Ovary (tissue), 9 donors: Measurements from ENCODE around the gene CSAD. TPM values are rescaled to one million over a fixed set of nuclear protein-coding genes. Genes with fewer than 3 reads are reported as not detected.

Experiments
- DNase-seq, 5 donors: peaks; one replicate each; pipeline ENCODE4 v3.0.0-alpha.2; 2019 to 2020
- H3K27ac ChIP-seq, 2 donors: fragments of 200-600 bp; one replicate each; pipeline versions ENCODE4 v1.5.1 to v1.8.0; 2019 to 2022
- H3K27me3 ChIP-seq: fragments of 200-600 bp; one replicate; pipeline ENCODE4 v1.8.0; 2022
- H3K36me3 ChIP-seq: fragments of 200-600 bp; sonication (generic); one replicate; pipeline ENCODE4 v1.5.1; 2019
- H3K4me1 ChIP-seq: one replicate; pipeline ENCODE4 v1.8.1; 2013; ENCODE audit warnings: mild to moderate bottlenecking, moderate library complexity; ENCODE audit not compliant: insufficient read depth
- H3K4me3 ChIP-seq: fragments of 200-600 bp; sonication (generic); one replicate; pipeline ENCODE4 v1.5.1; 2017
- H3K9me3 ChIP-seq, 2 donors: fragments of 200-600 bp in 1 of 2; sonication (generic) in 1 of 2; one replicate each; pipeline versions ENCODE4 v1.5.1 to v1.8.1; 2013 to 2019; ENCODE audit warnings: mild to moderate bottlenecking in 1 of 2, moderate library complexity in 1 of 2
- EP300 ChIP-seq: sonication (generic); formaldehyde crosslinking; IDR thresholded peaks from one replicate; pipeline ENCODE4 v1.6.1; 2017; ENCODE audit warnings: antibody characterized with exemption
- POLR2A ChIP-seq: fragments of 450-650 bp; IDR thresholded peaks from one replicate; pipeline ENCODE4 v1.6.1; 2017; ENCODE audit warnings: antibody characterized with exemption, mild to moderate bottlenecking, moderate library complexity
- WGBS, 3 donors: extraction: QIAGEN DNeasy Blood & Tissue Kit in 1 of 3; methylation state at CpG; one replicate each; pipeline versions ENCODE4 v1.1.5 to v1.1.7; 2013 to 2017; 5-methylcytosine and 5-hydroxymethylcytosine counted together
- intact Hi-C, 4 donors: fragments of 100-400 bp; cut with DNase I; formaldehyde crosslinking; loops; one replicate each; pipeline versions ENCODE4 v1.11.0 to v1.15.1; 2022 to 2023
- polyA plus RNA-seq, 2 donors: library from polyadenylated mRNA; stranded (reverse); fragments of 200-250 nt in 1 of 2; fragments of 350-450 nt in 1 of 2; fragmentation: Illumina TruSeq in 1 of 2; extraction: RNeasy Lipid Tissue Mini Kit (QIAGEN cat#74804) in 1 of 2; gene quantifications; one replicate each; pipeline ENCODE4 v1.2.3, GENCODE V29; 2013 to 2014
- total RNA-seq, 7 donors: library from RNA; depleted of rRNA in 2 of 7; stranded (reverse); fragments of >200 nt in 2 of 7; fragmentation: NEBNext Ultra II Directional in 3 of 7; extraction: Animal tissue kit (Norgen Biotek cat#: 25700) in 3 of 7; gene quantifications; one replicate each; pipeline versions ENCODE4 v1.1.0 to v1.2.4, GENCODE V29; 2016 to 2023
- TF ChIP-seq, protein P1 (sequence below), 3 donors: fragments of 450-650 bp in 2 of 3; fragments of 200-600 bp in 1 of 3; IDR thresholded peaks; one replicate each; pipeline versions ENCODE4 v1.5.1 to v1.8.0; 2016 to 2022; ENCODE audit warnings: antibody characterized with exemption in 3 of 3, mild to moderate bottlenecking in 1 of 3
- donor health status: DM: no; HTN: no; CAD: no; lungs with moderate emphysema.
- donor health status: DM: no; HTN: no; CAD: no.
- donor health status: Bipolar disorder and iron deficiency.
- donor health status: DM: yes; HTN: yes; CAD: no.
- donor health status: DM: no; HTN: no; CAD: no.
- donor health status: DM: yes; HTN: yes; CAD: no.

The CSAD gene
- total and polyA plus RNA-seq, 9 donors: 19.8 to 36.0 (median 28.0) TPM

DNA sequence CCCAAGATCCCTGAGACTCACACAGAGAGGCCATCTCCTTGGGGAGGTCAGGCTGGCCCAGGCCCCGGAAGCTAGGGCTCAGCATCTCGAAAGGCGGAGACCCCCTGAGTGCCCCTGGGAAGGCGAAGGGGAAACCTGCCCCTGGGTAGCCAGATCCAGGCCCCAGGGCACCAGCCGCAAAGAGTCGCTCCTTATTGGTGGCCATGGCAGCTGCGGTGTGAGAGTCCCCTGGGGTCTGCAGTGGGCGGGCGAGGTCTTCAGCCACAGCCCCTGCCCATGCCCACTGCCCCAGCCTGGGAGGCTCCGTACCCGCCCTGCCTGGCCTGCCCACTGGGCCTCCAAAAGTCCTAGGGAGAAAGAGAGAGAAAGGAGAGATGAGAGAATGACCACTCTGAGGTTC is 46.6 kb upstream of the CSAD start:
- peaks cover 8% of the 10 kb centered on the region for H3K4me1 ChIP-seq
- no peaks in the 10 kb centered on the region for H3K27me3 ChIP-seq
- DNase-seq: no peak
- TF ChIP-seq, protein P1, sequence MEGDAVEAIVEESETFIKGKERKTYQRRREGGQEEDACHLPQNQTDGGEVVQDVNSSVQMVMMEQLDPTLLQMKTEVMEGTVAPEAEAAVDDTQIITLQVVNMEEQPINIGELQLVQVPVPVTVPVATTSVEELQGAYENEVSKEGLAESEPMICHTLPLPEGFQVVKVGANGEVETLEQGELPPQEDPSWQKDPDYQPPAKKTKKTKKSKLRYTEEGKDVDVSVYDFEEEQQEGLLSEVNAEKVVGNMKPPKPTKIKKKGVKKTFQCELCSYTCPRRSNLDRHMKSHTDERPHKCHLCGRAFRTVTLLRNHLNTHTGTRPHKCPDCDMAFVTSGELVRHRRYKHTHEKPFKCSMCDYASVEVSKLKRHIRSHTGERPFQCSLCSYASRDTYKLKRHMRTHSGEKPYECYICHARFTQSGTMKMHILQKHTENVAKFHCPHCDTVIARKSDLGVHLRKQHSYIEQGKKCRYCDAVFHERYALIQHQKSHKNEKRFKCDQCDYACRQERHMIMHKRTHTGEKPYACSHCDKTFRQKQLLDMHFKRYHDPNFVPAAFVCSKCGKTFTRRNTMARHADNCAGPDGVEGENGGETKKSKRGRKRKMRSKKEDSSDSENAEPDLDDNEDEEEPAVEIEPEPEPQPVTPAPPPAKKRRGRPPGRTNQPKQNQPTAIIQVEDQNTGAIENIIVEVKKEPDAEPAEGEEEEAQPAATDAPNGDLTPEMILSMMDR (IDR thresholded peaks at IDR 0.05): no peak
- TF ChIP-seq POLR2A (no peak), EP300 (no peak)
- no peak overlapping the region for H3K27ac ChIP-seq
- H3K36me3 ChIP-seq: no peaks in the 10 kb centered on the region
- H3K4me3 ChIP-seq: no peak overlapping the region
- intact Hi-C loops: no loop called here
- no peaks in the 10 kb centered on the region for H3K9me3 ChIP-seq
- 93 to 98% (median 97%) methylated on average over 11 of the region's 11 CpGs for WGBS, 3 donors

DNA sequence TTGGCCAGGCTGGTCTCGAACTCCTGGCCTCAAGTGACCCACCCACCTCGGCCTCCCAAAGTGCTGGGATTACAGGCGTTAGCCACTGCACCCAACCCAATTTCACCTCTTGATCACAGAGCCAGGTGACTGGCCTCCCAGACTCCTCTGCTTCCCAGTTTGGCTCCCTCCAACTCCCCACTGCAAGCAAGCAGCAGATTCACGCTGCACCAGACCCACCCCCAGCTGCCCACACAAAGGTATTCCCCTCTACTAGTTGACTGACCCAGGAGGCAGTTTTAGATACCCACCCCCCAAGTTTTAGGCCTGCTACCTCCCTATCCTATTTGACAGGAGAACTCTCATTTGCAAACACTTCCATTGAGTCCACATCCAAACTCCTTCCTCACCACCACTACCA is 46.1 kb upstream of the CSAD start:
- 93 to 97% (median 93%) methylated on average over 4 of the region's 4 CpGs for WGBS, 3 donors
- Histone ChIP-seq H3K4me1 (peaks cover 9% of the 10 kb centered on the region), H3K36me3 (no peaks in the 10 kb centered on the region), H3K4me3 (no peak overlapping the region), H3K27me3 (no peaks in the 10 kb centered on the region), H3K27ac (no peak overlapping the region), H3K9me3 (no peaks in the 10 kb centered on the region)
- TF ChIP-seq EP300: no peak
- TF ChIP-seq, protein P1 (IDR thresholded peaks at IDR 0.05): no peak
- no peak for TF ChIP-seq POLR2A
- no peak for DNase-seq
- intact Hi-C loops: no loop called here

DNA sequence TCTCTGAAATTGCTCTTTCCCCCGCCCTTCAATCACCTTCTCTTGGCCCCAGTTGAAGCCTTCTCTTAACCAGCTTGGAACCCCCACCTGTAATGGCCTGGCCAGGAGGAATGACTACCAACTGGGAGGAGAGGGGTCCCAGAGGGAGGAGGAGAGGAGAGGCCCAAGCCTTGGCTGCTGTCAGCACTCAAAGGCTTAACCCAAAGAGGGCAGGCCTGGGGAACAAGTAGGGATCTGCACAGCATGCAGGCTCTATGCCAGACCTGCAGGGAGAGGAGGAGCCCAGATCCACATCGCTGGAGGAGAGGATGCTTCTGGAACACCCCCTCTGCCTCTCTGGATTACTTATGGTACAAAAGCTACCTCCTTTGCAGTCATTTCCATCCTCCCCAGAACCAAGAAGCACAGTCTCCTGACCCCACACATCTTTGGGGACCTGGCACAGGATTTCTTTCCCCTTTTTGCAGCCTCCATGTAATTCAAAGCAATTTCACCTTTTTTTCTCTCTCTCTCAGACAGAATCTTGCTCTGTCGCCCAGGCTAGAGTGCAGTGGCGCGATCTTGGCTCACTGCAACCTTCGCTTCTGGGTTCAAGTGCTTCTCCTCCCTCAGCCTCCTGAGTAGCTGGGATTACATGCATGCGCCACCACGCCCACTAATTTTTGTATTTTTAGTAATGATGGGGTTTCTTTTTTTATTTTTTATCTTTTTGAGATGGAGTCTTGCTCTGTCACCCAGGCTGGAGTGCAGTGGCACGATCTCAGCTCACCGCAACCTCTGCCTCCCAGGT is 45.1 kb upstream of the CSAD start:
- WGBS, 3 donors: 89 to 90% (median 89%) methylated on average over 10 of the region's 10 CpGs
- H3K4me1 ChIP-seq: peaks cover 4% of the 10 kb centered on the region
- intact Hi-C loops: no loop called here

DNA sequence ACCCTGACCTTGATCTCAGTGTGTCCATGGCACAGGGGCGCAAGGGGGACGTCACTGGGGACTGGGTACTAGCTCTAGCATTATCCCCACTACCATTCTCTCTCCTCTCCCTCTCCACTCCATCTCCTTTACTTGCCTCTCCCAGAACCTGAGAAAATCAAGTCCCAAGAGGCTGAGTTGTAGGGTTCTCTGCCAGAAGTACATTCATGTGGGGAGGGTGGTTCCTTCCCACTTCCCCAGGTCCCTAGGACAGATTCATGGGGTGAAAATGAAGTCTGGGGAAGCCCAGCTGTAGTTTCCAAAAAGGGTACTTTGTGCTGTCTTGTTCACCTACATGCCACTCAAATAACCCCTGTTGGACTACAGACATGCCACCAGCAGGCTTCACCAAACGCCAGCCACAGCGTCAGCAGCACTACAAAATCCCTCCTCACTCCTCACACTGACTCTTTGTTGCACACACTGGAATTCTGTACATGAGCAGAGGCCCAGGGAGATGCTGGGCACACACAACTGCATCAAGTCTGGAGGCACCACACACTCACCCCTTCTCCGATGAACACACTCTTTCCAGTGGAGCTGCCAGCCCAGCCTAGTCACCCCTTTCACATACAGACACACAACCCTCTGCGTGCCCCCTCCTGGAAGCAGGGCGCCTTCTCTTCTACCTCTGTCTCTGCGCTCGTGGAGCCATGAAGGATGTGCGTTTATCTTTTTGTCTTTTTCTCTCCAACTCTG is 44.3 kb upstream of the CSAD start:
- intact Hi-C loops: no loop called here
- TF ChIP-seq EP300 (no peak), POLR2A (no peak)
- TF ChIP-seq, protein P1 (IDR thresholded peaks at IDR 0.05): no peak
- peaks cover 4% of the 10 kb centered on the region for H3K4me1 ChIP-seq
- no peaks in the 10 kb centered on the region for H3K27me3 ChIP-seq
- H3K9me3 ChIP-seq: no peaks in the 10 kb centered on the region
- no peak for DNase-seq
- no peak overlapping the region for H3K4me3 ChIP-seq
- WGBS, 3 donors: 76 to 79% (median 78%) methylated on average over 10 of the region's 10 CpGs
- no peaks in the 10 kb centered on the region for H3K36me3 ChIP-seq
- H3K27ac ChIP-seq: peak overlapping the region in 1 of 2 donors; percentile 99

More for the DNA sequence above, 45.1 kb upstream of the CSAD start:
- H3K4me3 ChIP-seq: no peak overlapping the region
- no peaks in the 10 kb centered on the region for H3K27me3 ChIP-seq
- H3K36me3 ChIP-seq: no peaks in the 10 kb centered on the region
- TF ChIP-seq, protein P1 (IDR thresholded peaks at IDR 0.05): no peak
- H3K9me3 ChIP-seq: no peaks in the 10 kb centered on the region
- DNase-seq: peak in 1 of 5 donors; percentile 6
- no peak overlapping the region for H3K27ac ChIP-seq
